H1 (cell line): ENCODE results near the gene ANKS1A. TPM values are rescaled to one million over a fixed set of nuclear protein-coding genes. Genes with fewer than 3 reads are reported as not detected.

Source experiments
- CHD7 ChIP-seq: fragments of 300-600 bp; sonication (generic); IDR thresholded peaks from 2 replicates; pipeline ENCODE4 v1.7.1; 2012; ENCODE audit warnings: low read length, moderate library complexity, mild to moderate bottlenecking, inconsistent platforms; ENCODE audit not compliant: insufficient replicate concordance
- NANOG ChIP-seq: IDR thresholded peaks from 2 replicates; pipeline ENCODE4 v1.6.1; 2011; ENCODE audit warnings: low read length, low read depth, mild to moderate bottlenecking, inconsistent platforms; ENCODE audit not compliant: insufficient read depth, poor library complexity, severe bottlenecking
- PHF8 ChIP-seq: fragments of 200-600 bp; sonication (generic); conservative IDR thresholded peaks from 2 replicates; pipeline ENCODE4 v1.7.1; 2012; ENCODE audit warnings: low read depth, mild to moderate bottlenecking, inconsistent platforms, low read length, moderate library complexity
- POLR2A ChIP-seq, 2 experiments: IDR thresholded peaks; 1 replicate in 1 of 2; 2 replicates in 1 of 2; pipeline ENCODE4 v1.6.1; 2011; ENCODE audit warnings: low read depth in 2 of 2, low read length in 2 of 2, mild to moderate bottlenecking in 2 of 2; ENCODE audit errors: control extremely low read depth in 1 of 2
- RBBP5 ChIP-seq: IDR thresholded peaks from 2 replicates; pipeline ENCODE4 v1.7.1; 2012; ENCODE audit warnings: low read depth, mild to moderate bottlenecking, inconsistent platforms, low read length, moderate library complexity, borderline replicate concordance
- SIN3A ChIP-seq, 2 experiments: IDR thresholded peaks in 1 of 2; conservative IDR thresholded peaks in 1 of 2; 2 replicates each; pipeline ENCODE4 v1.6.1; 2011 to 2012; ENCODE audit warnings: low read length in 2 of 2, improper control_type of control experiment in 1 of 2, low read depth in 1 of 2, mild to moderate bottlenecking in 1 of 2
- TAF1 ChIP-seq: IDR thresholded peaks from 2 replicates; pipeline ENCODE4 v1.6.1; 2011; ENCODE audit warnings: mild to moderate bottlenecking, low read depth, low read length
- polyA plus RNA-seq, 7 experiments: library from polyadenylated mRNA; depleted of rRNA in 3 of 7; stranded (reverse) in 5 of 7; unstranded in 2 of 7; fragments of >200 nt in 5 of 7; fragments of 200-250 nt in 2 of 7; gene quantifications; 1 replicate in 5 of 7; 2 replicates in 1 of 7; 4 replicates in 1 of 7; pipeline versions ENCODE4 v1.2.1 to v1.2.3, GENCODE V29; 2011 to 2013; ENCODE audit warnings: missing spikeins in 2 of 7, mixed read lengths in 2 of 7
- total RNA-seq: library from RNA; stranded (reverse); fragmentation: NEBNext Ultra II Directional; extraction: Animal tissue kit (Norgen Biotek cat#: 25700); gene quantifications from 2 replicates; pipeline ENCODE4 v1.2.1, GENCODE V29; 2021
- TF ChIP-seq, protein P1 (sequence below): IDR thresholded peaks from 2 replicates; pipeline ENCODE4 v1.6.1; 2012; ENCODE audit warnings: inconsistent platforms

Gene ANKS1A
- total and polyA plus RNA-seq, 2 of the 8 experiments (the other 6 are each of a cell fraction or from before 2014, with no cell fraction given): 9.8 to 30.9 TPM

DNA sequence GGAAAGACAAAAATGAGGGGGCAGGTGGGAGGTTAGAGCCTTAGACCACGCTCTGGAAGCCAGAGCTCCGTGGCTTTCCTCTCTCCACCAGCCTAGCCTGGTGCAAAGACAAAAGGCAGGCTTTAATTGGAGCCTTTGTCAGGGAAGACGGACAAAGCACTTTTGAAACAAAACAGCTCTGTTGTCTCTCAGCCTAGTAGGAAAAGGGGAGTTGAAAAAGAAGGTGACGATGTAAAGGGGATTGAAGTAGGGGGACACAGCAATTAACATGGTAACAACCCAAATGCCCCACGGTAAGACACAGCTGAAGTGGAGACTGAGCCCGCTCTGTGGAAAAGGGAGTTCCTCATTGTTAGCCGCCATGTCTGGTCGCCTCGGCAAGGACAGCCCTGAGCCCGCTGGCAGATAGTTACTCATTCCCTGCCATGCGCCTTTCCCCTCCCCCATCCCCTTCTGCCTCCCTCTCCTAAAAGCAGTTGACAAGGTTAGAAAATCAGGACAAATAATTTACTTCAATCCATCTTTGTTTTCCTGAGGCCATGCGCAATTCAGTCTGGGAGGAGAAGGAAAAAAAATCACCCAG lies 159.1 kb downstream of the ANKS1A start (continued):
- TF ChIP-seq CHD7: no peak
- TF ChIP-seq TAF1: 0 out of 2 replicates have a peak, but pooled peaks have one; percentile 43
- TF ChIP-seq POLR2A (IDR thresholded peaks at IDR 0.05; ENCODE audit: control extremely low read depth in 1 of 2, low read depth in 2 of 2, low read length in 2 of 2): peak; percentile 28 to 48
- peak; percentile 71; the same call in 1 of the 2 replicates for TF ChIP-seq RBBP5
- TF ChIP-seq SIN3A (conservative IDR thresholded peaks at IDR 0.05 in 1 of 2, IDR thresholded peaks at IDR 0.05 in 1 of 2; ENCODE audit: low read depth in 1 of 2, low read length in 2 of 2): no peak
- TF ChIP-seq PHF8: no peak
- TF ChIP-seq NANOG: no peak
- TF ChIP-seq, protein P1, sequence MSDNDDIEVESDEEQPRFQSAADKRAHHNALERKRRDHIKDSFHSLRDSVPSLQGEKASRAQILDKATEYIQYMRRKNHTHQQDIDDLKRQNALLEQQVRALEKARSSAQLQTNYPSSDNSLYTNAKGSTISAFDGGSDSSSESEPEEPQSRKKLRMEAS: peak; percentile 92
